ENCODE results near the gene NAB1.

NAB1 gene

DNA sequence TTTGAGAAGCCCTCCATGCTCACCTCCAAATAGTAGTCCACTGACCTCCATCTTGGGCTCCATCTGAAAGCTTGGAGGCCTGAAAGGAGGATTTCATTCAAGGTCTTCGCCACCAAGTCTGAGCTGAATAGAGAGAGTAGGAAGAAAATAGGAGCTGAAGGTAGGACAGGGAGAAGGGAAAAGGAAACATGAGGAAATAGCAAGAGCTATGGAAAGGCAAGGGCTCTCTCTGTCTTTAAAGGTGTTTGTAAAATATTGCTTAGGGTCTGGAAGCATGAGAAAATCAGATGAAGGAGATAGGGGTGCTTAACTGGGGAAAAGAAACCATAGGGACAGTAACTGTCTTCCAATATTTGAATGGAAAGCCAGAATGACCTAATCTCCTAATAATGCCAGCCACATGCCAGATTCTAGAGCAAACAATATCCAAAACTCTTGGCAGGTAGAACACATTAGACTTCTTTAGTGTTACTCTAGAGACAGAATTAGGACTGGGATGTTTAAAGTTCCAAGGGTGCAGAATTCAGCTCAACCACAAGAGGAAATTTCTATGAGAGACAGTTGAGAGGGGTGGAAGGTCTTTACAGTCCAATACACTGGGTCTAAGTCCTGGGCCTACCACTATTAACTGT, 67.4 kb downstream of the NAB1 start:
- no peak for DNase-seq

DNA sequence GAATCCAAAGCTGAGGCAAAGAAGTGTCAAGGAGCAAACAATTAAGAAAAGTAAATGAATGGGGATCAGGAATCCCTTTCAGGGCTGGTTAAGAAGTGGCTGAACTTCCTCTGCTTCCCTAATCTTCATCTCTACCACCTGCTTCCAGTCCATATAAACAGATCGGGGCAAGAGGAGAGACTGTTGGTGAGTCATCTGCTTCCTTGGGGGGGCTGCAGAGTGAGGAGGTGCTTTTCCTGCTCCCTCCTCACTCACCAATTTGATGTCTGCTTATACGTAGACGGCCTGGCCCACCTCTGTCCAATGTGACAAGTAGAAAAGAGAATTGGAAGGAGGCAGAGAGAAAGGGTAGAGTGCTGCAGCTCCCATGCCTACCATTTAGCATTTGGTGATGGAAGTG, 68.4 kb downstream of the NAB1 start:
- no peak for DNase-seq

DNA sequence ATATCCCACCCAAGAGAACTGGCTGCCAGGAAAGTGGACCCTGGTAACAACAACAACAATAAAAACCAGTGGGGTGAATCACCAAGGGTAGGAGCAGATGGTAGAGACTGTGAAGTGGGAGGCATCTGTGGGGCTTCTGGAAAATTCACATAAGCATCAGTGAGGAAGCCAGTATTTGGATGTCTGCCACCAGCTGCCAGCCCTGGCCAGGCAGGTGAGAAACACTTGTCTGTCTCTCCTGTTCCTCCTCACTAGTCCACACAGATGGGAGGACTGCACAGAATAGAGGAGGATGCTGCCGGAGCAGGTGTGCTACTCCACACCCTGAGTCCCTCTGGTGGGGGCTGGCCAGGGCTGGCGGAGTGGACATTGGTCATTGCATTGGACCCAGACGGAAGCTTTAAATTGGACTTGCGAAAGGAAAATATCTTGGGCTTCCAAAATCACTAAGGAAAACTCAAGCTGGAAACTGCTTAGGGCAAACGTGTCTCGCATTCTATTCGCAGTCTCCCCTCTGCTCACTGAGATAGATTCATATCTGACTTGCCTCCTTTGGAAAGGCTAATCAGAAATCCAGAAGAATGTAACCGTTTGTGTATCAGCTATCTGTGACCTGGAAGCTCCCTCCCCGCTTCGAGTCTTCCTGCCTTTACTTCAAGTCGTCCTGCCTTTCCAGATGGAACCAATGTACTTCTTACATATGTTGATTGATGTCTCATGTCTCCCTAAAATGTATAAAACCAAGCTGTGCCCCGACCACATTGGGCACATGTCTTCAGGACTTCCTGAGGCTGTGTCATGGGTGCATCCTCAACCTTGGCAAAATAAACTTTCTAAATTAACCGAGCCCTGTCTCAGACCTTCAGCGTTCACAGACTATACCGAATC, 69.1 kb downstream of the NAB1 start:
- no peak for DNase-seq

DNA sequence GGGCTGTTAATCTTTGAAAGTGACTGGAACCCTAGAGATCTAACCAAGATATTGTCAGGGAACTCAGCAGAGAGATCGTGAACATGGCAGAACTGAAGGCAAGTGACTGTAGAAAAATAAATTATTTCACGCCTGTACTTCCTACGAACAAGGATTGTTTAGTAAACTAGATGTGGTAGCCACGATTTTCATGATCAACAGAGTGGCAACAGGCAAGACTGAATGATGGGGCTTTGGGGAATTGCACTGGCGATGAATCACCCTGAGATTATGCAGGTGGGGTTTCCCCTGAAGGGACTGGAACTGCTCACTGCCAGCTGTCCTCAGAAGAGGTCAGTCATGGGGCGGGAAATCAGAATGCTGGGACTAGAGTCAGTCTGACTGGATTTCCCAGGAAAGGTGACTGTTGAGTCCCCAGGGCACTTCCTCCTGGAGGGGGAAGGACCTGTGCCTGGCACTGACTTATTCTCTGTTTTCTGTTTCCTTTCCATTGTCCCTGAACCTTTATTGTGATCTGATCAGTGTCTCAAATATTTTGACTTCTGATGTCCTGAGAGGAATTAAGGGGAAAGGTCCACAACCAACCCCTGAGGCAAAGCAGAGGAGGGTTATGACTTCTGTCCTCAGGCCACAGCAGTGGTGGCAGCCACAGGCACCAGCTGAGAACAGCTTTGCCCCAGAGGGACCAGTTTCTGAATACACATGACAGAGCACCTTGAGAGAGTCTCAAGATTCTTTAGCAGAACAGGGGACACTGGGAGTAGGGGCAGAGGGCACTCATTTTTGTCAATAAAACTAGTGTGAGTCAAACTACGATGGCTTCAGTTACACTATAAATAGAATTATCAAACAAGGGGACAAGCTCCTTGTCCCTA, 70.0 kb downstream of the NAB1 start:
- no peak for DNase-seq

DNA sequence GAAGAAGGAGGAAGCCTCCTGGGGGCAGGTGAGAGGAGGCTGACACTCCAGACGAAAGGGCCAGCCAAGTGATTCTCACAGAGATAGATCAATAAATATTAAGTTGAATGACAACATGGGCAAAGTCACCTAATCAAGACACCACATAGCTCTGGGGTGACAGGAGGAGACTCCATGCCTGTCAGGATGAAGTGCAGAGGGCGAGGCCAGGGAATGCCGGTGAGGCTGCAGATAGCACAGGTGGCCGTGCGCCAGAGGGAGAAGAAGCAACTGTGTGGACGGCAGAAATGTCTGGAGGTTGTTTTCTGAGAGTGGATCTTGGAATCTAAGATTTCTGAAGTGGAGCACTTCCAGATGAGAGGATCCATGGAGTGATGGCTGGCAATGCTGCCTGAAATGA, 71.4 kb downstream of the NAB1 start:
- no peak for DNase-seq

DNA sequence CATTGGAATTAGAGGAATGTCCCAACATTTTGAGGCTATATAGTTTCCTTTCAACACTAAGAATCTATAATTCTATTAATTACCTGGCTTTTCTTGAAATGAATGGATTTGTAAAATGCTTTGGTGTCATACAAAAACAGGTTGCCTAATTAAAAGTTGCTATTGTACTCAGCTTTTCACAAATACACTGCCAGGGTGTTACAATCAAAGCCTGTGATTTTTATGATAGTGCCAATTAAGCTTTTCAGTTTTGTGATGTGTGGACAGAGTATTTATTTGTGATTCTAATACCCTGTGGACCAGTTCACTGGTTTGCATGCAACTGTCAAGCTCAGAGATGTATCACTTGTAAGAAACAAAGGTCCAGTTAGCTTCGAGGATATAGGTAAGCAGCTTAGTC, 71.8 kb downstream of the NAB1 start:
- DNase-seq = no peak

DNA sequence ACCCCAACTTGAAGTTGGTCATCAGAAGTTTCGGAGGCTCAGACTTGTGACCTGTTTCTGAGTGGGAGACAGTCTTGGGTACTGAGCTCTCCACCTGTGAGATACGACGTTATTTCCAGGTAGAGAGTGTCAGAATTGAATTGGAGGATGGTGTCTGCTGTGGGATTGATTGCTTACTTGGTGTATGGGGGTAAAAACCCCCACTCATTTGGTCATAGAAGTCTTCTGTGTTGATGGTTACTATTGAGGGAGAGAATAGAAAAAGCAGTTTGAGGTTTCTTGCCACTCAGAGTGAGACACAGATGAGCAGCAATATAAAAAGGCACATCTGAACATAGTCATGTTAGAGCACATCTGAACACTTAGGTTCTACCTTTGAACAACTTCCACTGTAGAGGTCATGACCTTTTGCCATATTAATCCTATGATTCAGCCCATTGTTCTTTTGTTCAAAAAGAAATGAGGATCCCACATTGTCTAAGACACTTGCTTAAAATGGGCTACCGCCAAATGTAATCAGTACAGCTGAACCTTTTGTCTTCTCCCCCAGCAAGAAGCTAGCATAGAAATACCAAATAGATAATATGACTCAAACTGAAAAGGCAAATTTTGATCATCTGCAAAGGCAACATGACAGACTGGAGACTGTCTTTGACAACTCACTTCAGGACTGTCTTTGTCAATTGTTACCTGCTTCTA, 73.3 kb downstream of the NAB1 start:
- no peak for DNase-seq

DNA sequence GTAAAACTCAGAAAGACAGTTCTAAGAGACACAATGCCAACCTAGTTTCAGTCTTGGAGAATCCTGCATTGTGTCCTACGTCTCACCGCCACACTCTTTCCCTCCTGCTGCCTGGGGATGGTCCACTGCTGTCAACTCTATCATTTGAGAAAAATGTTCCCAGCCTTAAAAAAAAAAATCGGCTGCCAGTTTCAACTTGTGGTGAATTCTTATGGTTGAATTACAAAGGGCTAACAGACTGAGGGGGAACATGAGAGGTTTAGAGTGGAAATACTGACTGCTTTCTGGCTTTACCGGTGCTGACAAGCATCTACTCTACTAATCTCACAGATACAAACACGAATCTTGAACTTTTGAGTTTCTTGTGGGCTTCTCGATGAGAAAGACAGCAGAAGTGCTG, 74.0 kb downstream of the NAB1 start:
- no peak for DNase-seq

DNA sequence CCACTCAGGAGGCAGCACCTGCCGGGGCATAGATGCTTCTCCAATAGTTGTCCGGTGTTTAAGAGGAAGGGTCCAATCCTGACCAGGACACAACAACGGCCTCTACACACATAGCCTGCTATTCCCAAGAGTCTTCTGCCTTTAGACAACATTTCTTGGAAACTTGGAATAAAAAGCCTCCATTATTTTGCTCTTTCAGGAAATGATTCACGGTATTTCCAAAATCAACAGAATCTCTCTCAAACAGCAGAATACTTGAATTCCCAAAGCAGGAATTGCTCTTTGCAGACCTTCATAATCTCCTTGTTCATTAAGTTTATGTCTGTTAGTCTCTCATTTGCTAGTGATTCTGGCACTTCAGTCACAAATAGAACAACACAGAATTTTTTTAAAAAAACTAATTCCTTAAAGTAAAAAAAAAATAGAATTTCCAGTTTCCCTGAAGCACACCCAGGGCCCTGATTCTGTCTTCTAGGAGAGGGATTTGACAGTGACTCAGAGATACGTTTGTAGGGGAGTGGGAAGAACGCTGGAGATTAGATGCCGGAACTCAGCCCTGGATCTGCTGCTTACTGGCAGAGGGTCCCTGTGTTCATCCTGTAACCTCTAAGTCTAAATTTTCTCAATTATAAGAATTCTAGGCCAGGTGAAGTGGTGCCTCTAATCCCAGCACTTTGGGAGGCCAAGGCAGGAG, 74.7 kb downstream of the NAB1 start:
- DNase-seq = no peak

DNA sequence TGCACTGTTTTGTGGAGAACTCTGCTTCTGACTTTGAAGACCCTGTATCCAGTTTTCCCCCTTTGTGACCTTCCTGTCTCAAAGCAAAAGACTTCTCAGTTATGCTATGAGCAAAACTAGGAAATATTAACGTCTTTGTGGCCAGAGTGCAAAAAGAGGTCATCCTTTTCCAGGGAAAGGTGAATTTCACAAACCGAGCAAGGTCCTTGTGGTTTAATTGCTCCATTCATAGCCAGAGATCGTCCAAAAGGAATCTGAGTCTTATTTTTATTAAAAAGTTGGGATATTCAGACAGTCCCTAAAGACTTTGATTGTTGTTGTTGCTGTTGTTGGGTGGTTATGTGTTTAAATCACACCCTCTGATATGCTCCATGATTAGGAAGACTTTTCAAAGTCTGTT, 77.4 kb downstream of the NAB1 start:
- DNase-seq = no peak

DNA sequence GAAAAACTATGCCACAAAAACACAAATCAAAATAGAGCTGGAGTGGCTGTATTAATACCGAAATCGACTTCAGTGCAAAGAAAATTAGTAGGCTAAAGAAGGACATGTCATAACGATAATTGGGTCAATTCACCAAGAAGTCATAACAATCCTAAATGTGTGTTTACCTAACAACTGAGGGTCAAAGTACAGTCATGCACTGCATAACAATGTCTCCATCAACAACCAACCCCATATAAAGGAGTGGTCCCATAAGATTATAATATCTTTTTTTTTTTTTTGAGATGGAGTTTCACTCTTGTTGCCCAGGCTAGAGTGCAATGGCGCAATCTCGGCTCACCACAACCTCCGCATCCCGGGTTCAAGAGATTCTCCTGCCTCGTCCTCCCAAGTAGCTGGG, 87.5 kb downstream of the NAB1 start:
- DNase-seq = no peak

DNA sequence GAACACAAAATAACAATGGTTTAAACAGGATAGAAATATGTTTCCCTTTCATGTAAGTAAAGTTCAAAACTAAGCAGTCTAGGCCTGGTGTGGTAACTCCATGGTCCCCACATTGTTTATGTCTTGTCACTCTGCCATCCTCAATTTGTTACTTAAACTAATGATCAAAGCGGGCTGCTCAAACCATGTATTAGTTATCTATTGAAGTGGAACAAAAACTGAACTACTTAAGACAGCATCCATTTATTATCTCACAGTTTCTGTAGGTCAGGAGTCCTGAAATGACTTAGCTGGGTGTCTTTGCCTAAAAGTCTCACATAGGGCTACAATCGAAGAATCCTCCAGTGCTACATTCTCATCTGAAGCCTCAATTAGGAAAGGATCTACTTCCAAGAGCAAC, 91.6 kb downstream of the NAB1 start:
- DNase-seq = no peak
